Measurements from ENCODE around the gene GJA8.

The GJA8 gene

GRCh38 chr1:147895123-147895522, 7.5 kb upstream of the GJA8 start:
- no peak for TF ChIP-seq CTCF (IDR thresholded peaks at IDR 0.05)
- intact Hi-C loops (cut with DNase I; ENCODE audit: low total_unique reads), result no loop called here
- Histone ChIP-seq H3K27ac (no peak overlapping the region), H3K27me3 (no peaks in the 10 kb centered on the region), H3K36me3 (no peaks in the 10 kb centered on the region), H3K4me1 (peaks cover 0 to 12% (median 3%) of the 10 kb centered on the region in 4 donors), H3K4me3 (no peak overlapping the region), H3K9me3 (no peaks in the 10 kb centered on the region)
- DNase-seq, result no peak

GRCh38 chr1:147897029-147897752, 5.4 kb upstream of the GJA8 start:
- TF ChIP-seq CTCF (IDR thresholded peaks at IDR 0.05), result no peak
- Histone ChIP-seq H3K27me3 (no peaks in the 10 kb centered on the region), H3K4me3 (no peak overlapping the region), H3K36me3 (no peaks in the 10 kb centered on the region), H3K27ac (no peak overlapping the region), H3K4me1 (peaks cover 0 to 9% (median 0%) of the 10 kb centered on the region in 4 donors), H3K9me3 (no peaks in the 10 kb centered on the region)
- intact Hi-C loops (cut with DNase I; ENCODE audit: low total_unique reads), result no loop called here
- DNase-seq, result no peak

GRCh38 chr1:147897789-147898188, 4.8 kb upstream of the GJA8 start:
- H3K9me3 ChIP-seq, result no peaks in the 10 kb centered on the region
- peaks cover 0 to 4% (median 0%) of the 10 kb centered on the region in 4 donors for H3K4me1 ChIP-seq
- no peak for DNase-seq
- no peaks in the 10 kb centered on the region for H3K27me3 ChIP-seq
- H3K27ac ChIP-seq, result no peak overlapping the region
- TF ChIP-seq CTCF (IDR thresholded peaks at IDR 0.05), result no peak
- H3K36me3 ChIP-seq, result no peaks in the 10 kb centered on the region
- no peak overlapping the region for H3K4me3 ChIP-seq
- intact Hi-C loops (cut with DNase I; ENCODE audit: low total_unique reads), result no loop called here

GRCh38 chr1:147904726-147905125, 2.1 kb downstream of the GJA8 start:
- no peak for TF ChIP-seq CTCF (IDR thresholded peaks at IDR 0.05)
- no peak for DNase-seq
- intact Hi-C loops (cut with DNase I; ENCODE audit: low total_unique reads), result no loop called here

GRCh38 chr1:147907786-147908509, 5.4 kb downstream of the GJA8 start:
- intact Hi-C loops (cut with DNase I; ENCODE audit: low total_unique reads), result no loop called here
- no peak for TF ChIP-seq CTCF (IDR thresholded peaks at IDR 0.05)
- no peak overlapping the region for H3K27ac ChIP-seq
- peaks cover 0 to 7% of the 10 kb centered on the region in 2 donors for H3K27me3 ChIP-seq
- no peaks in the 10 kb centered on the region for H3K9me3 ChIP-seq
- no peak overlapping the region for H3K4me3 ChIP-seq
- DNase-seq, result no peak
- no peaks in the 10 kb centered on the region for H3K4me1 ChIP-seq
- H3K36me3 ChIP-seq, result no peaks in the 10 kb centered on the region

More at GRCh38 chr1:147904726-147905125, 2.1 kb downstream of the GJA8 start:
- Histone ChIP-seq H3K4me1 (no peaks in the 10 kb centered on the region), H3K9me3 (no peaks in the 10 kb centered on the region), H3K4me3 (no peak overlapping the region), H3K27me3 (peaks cover 0 to 7% of the 10 kb centered on the region in 2 donors), H3K36me3 (no peaks in the 10 kb centered on the region), H3K27ac (no peak overlapping the region)

All from tibial artery (tissue), 4 donors.